ENCODE data around the gene ADCY9. TPM values are rescaled to one million over a fixed set of nuclear protein-coding genes. Genes with fewer than 3 reads are reported as not detected.

The ADCY9 gene
- 1.7 and 1.9 TPM in 2 replicates for total RNA-seq
- total RNA-seq (2013) = 1.3 TPM
- 2.1 and 3.6 TPM in 2 replicates for polyA plus RNA-seq
- polyA minus RNA-seq = 2.2 and 4.0 TPM in 2 replicates

DNA sequence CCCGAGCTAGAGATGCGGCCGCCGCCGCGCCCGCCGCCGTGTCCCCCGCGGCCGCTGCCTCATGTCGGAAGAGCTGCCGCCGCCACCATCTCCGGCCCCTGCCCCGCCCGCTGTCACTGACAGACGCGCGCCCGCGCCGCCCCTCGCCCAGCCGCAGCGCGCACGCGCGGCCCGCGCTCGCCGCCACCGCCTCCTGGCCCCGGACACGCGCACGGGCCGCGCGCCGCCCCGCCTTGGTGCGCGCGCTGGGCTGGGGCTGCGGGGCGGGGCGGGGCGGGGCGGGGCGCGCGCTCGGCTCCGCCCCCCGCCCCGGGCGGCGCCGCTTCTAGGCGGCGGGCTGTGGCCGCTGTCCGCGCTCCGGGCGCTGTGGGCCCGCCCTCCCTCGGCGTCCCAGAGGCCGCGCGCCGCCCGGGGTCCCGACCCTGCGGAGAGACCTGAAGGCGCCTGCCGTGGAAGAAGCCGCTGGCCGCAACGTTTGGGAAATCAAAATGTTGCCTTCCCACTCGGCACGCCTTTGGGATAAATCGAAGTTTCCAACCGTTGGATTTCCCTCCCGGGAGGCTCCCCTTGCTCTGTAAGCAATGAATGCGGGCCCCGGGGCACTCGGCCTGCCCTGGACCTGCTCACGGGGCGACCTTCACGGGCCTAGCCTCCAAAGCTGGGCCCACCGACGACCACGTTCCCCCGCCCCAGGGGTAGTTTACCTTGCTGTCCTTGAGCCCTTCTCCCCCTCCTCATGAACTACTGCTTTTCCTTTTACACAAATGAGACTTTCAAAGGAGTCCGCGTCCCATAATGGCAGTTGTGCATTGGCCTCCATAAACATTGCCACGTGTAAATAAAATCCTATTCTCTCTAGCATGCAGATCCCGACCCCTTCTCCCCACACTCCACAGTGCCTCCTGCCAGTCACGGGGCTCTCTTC lies at the start of gene ADCY9:
TSS of gene ADCY9 (minus strand) at position 118 of the 925 bp plus-strand sequence. CDS start 1,000 bp downstream, outside the sequence.
- peak within 1 kb of the TSS; percentile 67 for H3K9ac ChIP-seq (ENCODE audit: low read length)
- WGBS (ENCODE audit: insufficient coverage) = 3% methylated on average over 103 of the region's 105 CpGs
- intact Hi-C loops (cut with micrococcal nuclease) = loop anchor here (5.0 to 10.0 kb wide), 3 partner anchors 156 to 498 kb away; partner anchors contain the start of genes TFAP4, UBALD1 and VASN
- no peaks in the 10 kb centered on the region for H3K79me2 ChIP-seq (ENCODE audit: control insufficient read depth, insufficient read depth, low read length)
- H3K4me3 ChIP-seq (ENCODE audit: control extremely low read depth in 1 of 5, extremely low read depth in 1 of 5, insufficient read depth in 1 of 5, low read depth in 2 of 5, low read length in 4 of 5) = peak within 1 kb of the TSS in 4 of 5 experiments; percentile 46 to 75 (median 58)
- peak within 1 kb of the TSS; percentile 64 for H3K27ac Mint-ChIP-seq
- H3K4me2 ChIP-seq (replicated peaks; ENCODE audit: low read depth, low read length, poor library complexity, severe bottlenecking) = peak within 1 kb of the TSS; percentile 97
- H3K27me3 Mint-ChIP-seq = peaks cover 22% of the 10 kb centered on the region
- peak within 1 kb of the TSS; percentile 91 for H3K4me3 Mint-ChIP-seq
- H3K36me3 ChIP-seq (replicated peaks in 1 of 2; ENCODE audit: control extremely low read depth in 1 of 2, control insufficient read depth in 1 of 2, extremely low read depth in 1 of 2, insufficient read depth in 2 of 2, low read length in 1 of 2) = no peaks in the 10 kb centered on the region
- ChIA-PET POLR2A (interaction anchor here (1.4 kb wide), 1 partner anchor 137 kb away, joined by 5 read pairs; no protein-coding TSS in a partner anchor), CTCF (interaction anchor here (1.7 kb wide), 1 partner anchor 138 kb away, joined by 9 read pairs; no protein-coding TSS in a partner anchor)
- TF ChIP-seq, protein P1, sequence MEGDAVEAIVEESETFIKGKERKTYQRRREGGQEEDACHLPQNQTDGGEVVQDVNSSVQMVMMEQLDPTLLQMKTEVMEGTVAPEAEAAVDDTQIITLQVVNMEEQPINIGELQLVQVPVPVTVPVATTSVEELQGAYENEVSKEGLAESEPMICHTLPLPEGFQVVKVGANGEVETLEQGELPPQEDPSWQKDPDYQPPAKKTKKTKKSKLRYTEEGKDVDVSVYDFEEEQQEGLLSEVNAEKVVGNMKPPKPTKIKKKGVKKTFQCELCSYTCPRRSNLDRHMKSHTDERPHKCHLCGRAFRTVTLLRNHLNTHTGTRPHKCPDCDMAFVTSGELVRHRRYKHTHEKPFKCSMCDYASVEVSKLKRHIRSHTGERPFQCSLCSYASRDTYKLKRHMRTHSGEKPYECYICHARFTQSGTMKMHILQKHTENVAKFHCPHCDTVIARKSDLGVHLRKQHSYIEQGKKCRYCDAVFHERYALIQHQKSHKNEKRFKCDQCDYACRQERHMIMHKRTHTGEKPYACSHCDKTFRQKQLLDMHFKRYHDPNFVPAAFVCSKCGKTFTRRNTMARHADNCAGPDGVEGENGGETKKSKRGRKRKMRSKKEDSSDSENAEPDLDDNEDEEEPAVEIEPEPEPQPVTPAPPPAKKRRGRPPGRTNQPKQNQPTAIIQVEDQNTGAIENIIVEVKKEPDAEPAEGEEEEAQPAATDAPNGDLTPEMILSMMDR (IDR thresholded peaks at IDR 0.05) = no peak
- TF ChIP-seq EZH2 (IDR thresholded peaks at IDR 0.05; ENCODE audit: borderline replicate concordance, insufficient read depth, low read depth, low read length, poor library complexity, severe bottlenecking) = no peak
- DNase-seq (peak; percentile 88), ATAC-seq (ENCODE audit: low read depth) (peak; percentile 86)
- peaks cover 0 to 6% (median 0%) of the 10 kb centered on the region in 4 experiments for H3K27me3 ChIP-seq (replicated peaks in 1 of 4; ENCODE audit: control extremely low read depth in 1 of 4, control insufficient read depth in 3 of 4, insufficient read depth in 4 of 4, low read length in 3 of 4)
- peak within 1 kb of the TSS; percentile 93 for H2AFZ ChIP-seq (ENCODE audit: insufficient read depth, low read depth, low read length, poor library complexity, severe bottlenecking)
- H3K27ac ChIP-seq (ENCODE audit: low read length in 2 of 2) = no peak within 1 kb of the TSS
- H4K20me1 ChIP-seq (ENCODE audit: control insufficient read depth, insufficient read depth, low read length, poor library complexity, severe bottlenecking) = no peaks in the 10 kb centered on the region
- H3K9me3 Mint-ChIP-seq (ENCODE audit: insufficient read depth) = no peaks in the 10 kb centered on the region
- H3K4me1 ChIP-seq (ENCODE audit: control insufficient read depth in 2 of 2, insufficient read depth in 2 of 2, low read length in 2 of 2) = peaks cover 10 to 13% of the 10 kb centered on the region in 2 donors
- H3K9me3 ChIP-seq (ENCODE audit: control extremely low read depth in 1 of 3, control insufficient read depth in 2 of 3, insufficient read depth in 1 of 3, low read length in 2 of 3) = no peaks in the 10 kb centered on the region
- peaks cover 18% of the 10 kb centered on the region for H3K4me1 Mint-ChIP-seq

Data from B cell (primary cell).